ENCODE measurements around the gene MON2. TPM values are rescaled to one million over a fixed set of nuclear protein-coding genes. Genes with fewer than 3 reads are reported as not detected.
A peak's percentile ranks its signal among the peaks of the same experiment; 100 is the strongest.

The MON2 gene
- total and polyA plus RNA-seq, 7 donors: 4.9 to 18.2 (median 14.5) TPM

DNA sequence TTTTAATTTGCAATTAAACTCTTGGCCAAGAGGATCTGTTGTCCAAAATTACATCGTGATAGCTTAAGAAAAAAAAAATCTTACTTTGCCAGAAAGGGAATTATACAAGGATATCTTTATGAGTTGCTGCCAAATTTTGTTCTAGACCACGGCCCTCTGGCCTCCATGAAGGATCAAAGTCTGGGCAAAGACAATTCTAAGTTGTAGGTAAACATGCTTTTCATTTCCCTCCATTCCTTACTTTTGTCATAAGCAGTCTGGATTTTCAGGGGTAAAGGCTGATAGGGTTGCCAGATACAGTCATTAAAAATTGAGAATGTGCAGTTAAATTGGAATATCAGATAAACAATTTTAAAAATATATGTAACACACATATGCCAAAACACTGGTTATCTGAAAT lies 135.1 kb downstream of the MON2 start:
- H3K4me1 ChIP-seq: peaks cover 21% of the 10 kb centered on the region
- intact Hi-C loops (cut with DNase I): loop anchor here (5.0 kb wide), 1 partner anchor 191 kb away; no protein-coding TSS in a partner anchor
- TF ChIP-seq, protein P1, sequence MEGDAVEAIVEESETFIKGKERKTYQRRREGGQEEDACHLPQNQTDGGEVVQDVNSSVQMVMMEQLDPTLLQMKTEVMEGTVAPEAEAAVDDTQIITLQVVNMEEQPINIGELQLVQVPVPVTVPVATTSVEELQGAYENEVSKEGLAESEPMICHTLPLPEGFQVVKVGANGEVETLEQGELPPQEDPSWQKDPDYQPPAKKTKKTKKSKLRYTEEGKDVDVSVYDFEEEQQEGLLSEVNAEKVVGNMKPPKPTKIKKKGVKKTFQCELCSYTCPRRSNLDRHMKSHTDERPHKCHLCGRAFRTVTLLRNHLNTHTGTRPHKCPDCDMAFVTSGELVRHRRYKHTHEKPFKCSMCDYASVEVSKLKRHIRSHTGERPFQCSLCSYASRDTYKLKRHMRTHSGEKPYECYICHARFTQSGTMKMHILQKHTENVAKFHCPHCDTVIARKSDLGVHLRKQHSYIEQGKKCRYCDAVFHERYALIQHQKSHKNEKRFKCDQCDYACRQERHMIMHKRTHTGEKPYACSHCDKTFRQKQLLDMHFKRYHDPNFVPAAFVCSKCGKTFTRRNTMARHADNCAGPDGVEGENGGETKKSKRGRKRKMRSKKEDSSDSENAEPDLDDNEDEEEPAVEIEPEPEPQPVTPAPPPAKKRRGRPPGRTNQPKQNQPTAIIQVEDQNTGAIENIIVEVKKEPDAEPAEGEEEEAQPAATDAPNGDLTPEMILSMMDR (IDR thresholded peaks at IDR 0.05): no peak
- no peak for DNase-seq
- H3K9me3 ChIP-seq: no peaks in the 10 kb centered on the region
- H3K36me3 ChIP-seq (ENCODE audit: insufficient read depth in 1 of 2, low read depth in 1 of 2): no peaks in the 10 kb centered on the region
- 20 to 33% (median 21%) methylated on average over 2 of the region's 2 CpGs for WGBS, 3 donors
- H3K4me3 ChIP-seq: peak overlapping the region; percentile 90
- no peak for ATAC-seq
- peak overlapping the region; percentile 99 for H3K27ac ChIP-seq
- H3K27me3 ChIP-seq (ENCODE audit: insufficient read depth in 3 of 3, low read length in 2 of 3): no peaks in the 10 kb centered on the region

DNA sequence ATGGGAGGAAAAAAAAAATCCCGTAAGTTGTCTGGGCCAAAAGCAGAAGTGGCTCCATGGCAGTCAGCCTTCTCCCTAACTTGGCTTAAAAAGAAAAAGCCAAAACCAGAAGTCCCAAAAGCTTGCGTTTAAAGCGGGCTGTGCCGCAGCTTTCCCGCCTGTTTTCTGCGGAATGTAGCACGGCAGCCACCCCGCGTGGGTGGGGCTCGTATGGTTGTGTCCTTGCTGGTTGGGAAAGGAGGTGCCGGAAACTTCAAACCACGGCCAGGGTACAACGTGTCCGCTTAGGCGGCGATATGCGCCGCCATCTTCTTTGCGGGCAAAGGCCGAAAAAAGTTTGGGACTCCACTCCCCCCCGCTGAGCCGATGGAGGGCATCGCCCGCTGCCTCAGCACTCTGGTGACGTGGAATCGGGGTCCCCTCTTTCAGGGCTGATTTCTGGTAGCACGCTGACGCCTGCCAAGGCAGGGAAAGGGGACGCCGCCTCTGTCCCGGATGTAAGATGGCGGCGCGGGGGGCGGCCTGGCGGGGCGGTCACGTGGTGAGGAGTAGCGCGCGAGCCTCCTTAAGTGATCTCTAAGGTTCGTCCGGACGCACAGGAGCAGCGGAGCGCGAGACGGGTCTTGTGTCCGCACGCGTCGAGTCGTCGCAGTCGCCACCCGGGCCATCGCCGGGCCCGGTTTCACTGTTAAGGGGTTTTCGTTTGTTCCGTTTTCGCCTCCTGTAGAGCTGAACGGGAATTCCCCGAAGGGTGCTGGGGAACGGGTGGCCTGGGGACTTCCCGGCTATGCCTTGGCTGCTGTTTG lies 135.8 kb downstream of the MON2 start:
- peaks cover 24% of the 10 kb centered on the region for H3K4me1 ChIP-seq
- TF ChIP-seq, protein P1 (IDR thresholded peaks at IDR 0.05): no peak
- 0 to 1% (median 0%) methylated on average over 66 of the region's 66 CpGs for WGBS, 3 donors
- H3K27me3 ChIP-seq (ENCODE audit: insufficient read depth in 3 of 3, low read length in 2 of 3): no peaks in the 10 kb centered on the region
- intact Hi-C loops (cut with DNase I): loop anchor here (5.0 kb wide), 1 partner anchor 190 kb away; no protein-coding TSS in a partner anchor
- H3K36me3 ChIP-seq (ENCODE audit: insufficient read depth in 1 of 2, low read depth in 1 of 2): no peaks in the 10 kb centered on the region
- peak overlapping the region; percentile 99 for H3K27ac ChIP-seq
- ATAC-seq (peak; percentile 87 to 91 (median 88)), DNase-seq (peak; percentile 89 to 94)
- peak overlapping the region; percentile 90 for H3K4me3 ChIP-seq
- H3K9me3 ChIP-seq: no peaks in the 10 kb centered on the region

DNA sequence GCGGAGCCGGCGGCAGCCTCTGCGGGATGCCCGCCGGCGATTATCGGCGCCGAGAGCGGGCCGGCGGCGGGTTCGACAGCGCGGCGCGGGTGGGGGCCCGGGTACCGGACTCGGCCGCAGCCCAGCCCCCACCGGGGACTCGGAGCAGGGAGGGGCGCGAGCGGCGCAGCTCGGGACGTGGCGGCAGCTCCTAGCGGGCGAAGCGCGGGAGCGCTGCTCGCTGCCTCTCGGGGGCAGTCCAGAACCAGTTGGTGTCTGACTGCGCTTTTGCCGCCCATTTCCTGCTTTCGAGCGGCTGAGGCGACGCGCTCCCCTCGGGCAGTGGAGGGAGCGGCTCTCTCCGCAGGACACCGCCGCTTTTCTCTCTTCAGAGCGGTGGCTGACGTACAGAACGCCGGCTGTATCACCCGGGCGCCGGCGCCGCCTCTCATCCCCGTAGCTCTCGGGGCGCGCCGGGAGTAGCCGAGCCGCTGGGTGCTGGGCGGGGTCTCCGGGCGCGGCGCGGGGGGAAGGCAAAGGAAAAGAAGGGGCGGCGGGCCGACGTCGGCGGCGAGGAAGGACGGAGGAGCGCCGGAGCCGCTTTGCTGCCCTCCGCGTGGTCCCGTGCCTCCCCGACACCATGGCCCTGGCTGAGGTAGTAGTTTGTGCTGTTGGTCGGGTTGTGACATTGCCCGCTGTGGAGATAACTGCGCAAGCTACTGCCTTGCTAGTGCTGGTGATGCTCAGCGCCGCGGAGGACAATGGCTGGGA lies 136.6 kb downstream of the MON2 start:
- ATAC-seq (peak; percentile 92 to 94 (median 93)), DNase-seq (peak; percentile 88 to 95)
- intact Hi-C loops (cut with DNase I): loop anchor here (5.0 kb wide), 1 partner anchor 189 kb away; no protein-coding TSS in a partner anchor
- no peaks in the 10 kb centered on the region for H3K9me3 ChIP-seq
- peaks cover 24% of the 10 kb centered on the region for H3K4me1 ChIP-seq
- H3K27me3 ChIP-seq (ENCODE audit: insufficient read depth in 3 of 3, low read length in 2 of 3): no peaks in the 10 kb centered on the region
- peak overlapping the region; percentile 90 for H3K4me3 ChIP-seq
- no peaks in the 10 kb centered on the region for H3K36me3 ChIP-seq (ENCODE audit: insufficient read depth in 1 of 2, low read depth in 1 of 2)
- 0 to 1% (median 0%) methylated on average over 57 to 94 of the region's 94 CpGs for WGBS, 3 donors
- H3K27ac ChIP-seq: peak overlapping the region; percentile 99
- TF ChIP-seq, protein P1 (IDR thresholded peaks at IDR 0.05): peak; percentile 53

DNA sequence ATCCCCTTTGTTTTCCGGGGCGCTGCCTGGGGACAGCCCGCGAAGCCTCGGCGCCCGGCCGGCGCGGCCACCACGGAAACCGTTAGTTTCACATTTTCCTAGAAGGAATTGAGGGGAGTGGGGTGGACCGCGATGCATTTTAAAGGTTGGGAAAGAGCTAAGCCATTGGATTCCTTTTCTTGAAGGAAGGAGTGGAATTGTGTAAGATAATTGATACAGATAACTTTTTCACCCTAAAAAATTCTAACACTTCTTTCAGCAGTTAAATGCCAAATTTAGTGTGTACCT lies 137.1 kb downstream of the MON2 start:
- Histone ChIP-seq H3K36me3 (ENCODE audit: insufficient read depth in 1 of 2, low read depth in 1 of 2) (no peaks in the 10 kb centered on the region), H3K9me3 (no peaks in the 10 kb centered on the region), H3K27me3 (ENCODE audit: insufficient read depth in 3 of 3, low read length in 2 of 3) (no peaks in the 10 kb centered on the region), H3K4me3 (peak overlapping the region; percentile 90), H3K4me1 (peaks cover 24% of the 10 kb centered on the region), H3K27ac (peak overlapping the region; percentile 99)
- WGBS, 3 donors: 0 to 1% (median 0%) methylated on average over 14 of the region's 14 CpGs
- DNase-seq (no peak), ATAC-seq (no peak)
- intact Hi-C loops (cut with DNase I): loop anchor here (5.0 kb wide), 1 partner anchor 189 kb away; no protein-coding TSS in a partner anchor
- TF ChIP-seq, protein P1 (IDR thresholded peaks at IDR 0.05): no peak

Measured in psoas muscle (tissue), 8 donors.